Gastrocnemius medialis (tissue), 4 donors: ENCODE measurements around the gene LAMA4. TPM values are rescaled to one million over a fixed set of nuclear protein-coding genes. Genes with fewer than 3 reads are reported as not detected.

Experiments used
- ATAC-seq, 2 donors: fragments of 150-250 bp; one replicate each; pipeline ENCODE4 v1.9.1; 2016
- DNase-seq, 2 donors: peaks; one replicate each; pipeline ENCODE4 v3.0.0-alpha.2; 2019
- H3K27ac ChIP-seq, 4 donors: fragments of 200-600 bp; sonication (generic); 1 replicate in 1 of 4; 2 replicates in 3 of 4; pipeline ENCODE4 v1.5.1; 2016 to 2018; ENCODE audit warnings: mild to moderate bottlenecking in 2 of 4, moderate library complexity in 1 of 4
- H3K27me3 ChIP-seq, 3 donors: fragments of 200-600 bp; sonication (generic) in 2 of 3; 1 replicate in 1 of 3; 2 replicates in 2 of 3; pipeline versions ENCODE4 v1.5.1 to v1.6.0; 2016 to 2019; ENCODE audit warnings: mild to moderate bottlenecking in 1 of 3, moderate library complexity in 1 of 3
- H3K36me3 ChIP-seq, 2 donors: fragments of 200-600 bp; sonication (generic) in 1 of 2; one replicate each; pipeline ENCODE4 v1.5.1; 2017 to 2018
- H3K4me1 ChIP-seq, 2 donors: fragments of 200-600 bp; sonication (generic) in 1 of 2; one replicate each; pipeline ENCODE4 v1.5.1; 2016 to 2017; ENCODE audit warnings: mild to moderate bottlenecking in 2 of 2
- H3K4me3 ChIP-seq, 4 donors: fragments of 200-600 bp; sonication (generic) in 3 of 4; 1 replicate in 1 of 4; 2 replicates in 3 of 4; pipeline ENCODE4 v1.5.1; 2016 to 2019; ENCODE audit warnings: mild to moderate bottlenecking in 2 of 4
- H3K9me3 ChIP-seq, 3 donors: fragments of 200-600 bp; sonication (generic) in 2 of 3; 1 replicate in 1 of 3; 2 replicates in 2 of 3; pipeline ENCODE4 v1.5.1; 2016 to 2019
- CTCF ChIP-seq, 5 experiments: fragments of 450-650 bp in 3 of 5; fragments of 200-600 bp in 2 of 5; sonication (generic) in 2 of 5; IDR thresholded peaks in 4 of 5; conservative IDR thresholded peaks in 1 of 5; 1 replicate in 4 of 5; 2 replicates in 1 of 5; pipeline ENCODE4 v1.5.1; 2016 to 2019; ENCODE audit warnings: antibody characterized with exemption in 5 of 5, mild to moderate bottlenecking in 3 of 5, moderate library complexity in 3 of 5
- POLR2A ChIP-seq, 2 donors: fragments of 450-650 bp; IDR thresholded peaks; one replicate each; pipeline ENCODE4 v1.6.1; 2017; ENCODE audit warnings: antibody characterized with exemption in 2 of 2, mild to moderate bottlenecking in 2 of 2, moderate library complexity in 2 of 2
- in situ Hi-C, 4 donors: fragments of 200-750 bp; cut with MboI; loops; one replicate each; pipeline versions ENCODE4 v1.15.0 to v1.8.0; 2017; ENCODE audit warnings: low sequenced_read_pairs in 4 of 4
- intact Hi-C: fragments of 100-400 bp; cut with DNase I; formaldehyde crosslinking; loops from one replicate; pipeline ENCODE4 v1.15.1; 2023; ENCODE audit warnings: low total_unique reads
- total RNA-seq, 4 donors: library from RNA; depleted of rRNA; stranded (reverse); fragments of >200 nt; gene quantifications; one replicate each; pipeline versions ENCODE4 v1.1.0 to v1.2.3, GENCODE V29; 2016

The LAMA4 gene
- total RNA-seq, 4 donors from 2014 or later = 4.4 to 19.1 (median 7.4) TPM

GRCh38 chr6:112100561-112100960, 153.8 kb downstream of the LAMA4 start:
- intact Hi-C loops (no loop called here), in situ Hi-C loops (no loop called here)

GRCh38 chr6:112096901-112097300, 157.5 kb downstream of the LAMA4 start:
- Histone ChIP-seq H3K36me3 (no peaks in the 10 kb centered on the region), H3K27ac (no peak overlapping the region), H3K9me3 (no peaks in the 10 kb centered on the region), H3K27me3 (no peaks in the 10 kb centered on the region), H3K4me1 (no peaks in the 10 kb centered on the region), H3K4me3 (no peak overlapping the region)
- in situ Hi-C loops = no loop called here
- no peak for TF ChIP-seq CTCF (IDR thresholded peaks at IDR 0.05 in 4 of 5, conservative IDR thresholded peaks at IDR 0.05 in 1 of 5)
- TF ChIP-seq POLR2A (IDR thresholded peaks at IDR 0.05) = no peak
- ATAC-seq (no peak), DNase-seq (no peak)
- intact Hi-C loops = no loop called here

More at GRCh38 chr6:112100561-112100960, 153.8 kb downstream of the LAMA4 start:
- ATAC-seq (no peak), DNase-seq (no peak)
- TF ChIP-seq POLR2A (IDR thresholded peaks at IDR 0.05) (no peak), CTCF (IDR thresholded peaks at IDR 0.05 in 4 of 5, conservative IDR thresholded peaks at IDR 0.05 in 1 of 5) (no peak)
- H3K4me3 ChIP-seq = no peak overlapping the region
- no peaks in the 10 kb centered on the region for H3K4me1 ChIP-seq
- H3K27ac ChIP-seq = no peak overlapping the region
- H3K9me3 ChIP-seq = no peaks in the 10 kb centered on the region
- no peaks in the 10 kb centered on the region for H3K36me3 ChIP-seq
- H3K27me3 ChIP-seq = no peaks in the 10 kb centered on the region

- Histone ChIP-seq H3K27me3 (no peaks in the 10 kb centered on the region), H3K9me3 (no peaks in the 10 kb centered on the region), H3K4me3 (peak overlapping the region; percentile 79 to 86 (median 82)), H3K27ac (peak overlapping the region; percentile 81 to 89 (median 86)), H3K4me1 (peaks cover 13 to 19% of the 10 kb centered on the region in 2 donors), H3K36me3 (peaks cover 0 to 9% of the 10 kb centered on the region in 2 donors)
- no peak for TF ChIP-seq CTCF (IDR thresholded peaks at IDR 0.05 in 4 of 5, conservative IDR thresholded peaks at IDR 0.05 in 1 of 5)
- TF ChIP-seq POLR2A (IDR thresholded peaks at IDR 0.05) = no peak
- in situ Hi-C loops (no loop called here), intact Hi-C loops (no loop called here)
- no peak for ATAC-seq
- no peak for DNase-seq
Measured at GRCh38 chr6:112087916-112088315, 166.5 kb downstream of the LAMA4 start.

GRCh38 chr6:112087136-112087911, 167.0 kb downstream of the LAMA4 start, which contains the start of the genes FAM229B and TUBE1:
Gene FAM229B (plus strand): TSS chr6:112087591. CDS start chr6:112099284, 11,693 bp downstream.
Gene TUBE1 (minus strand): TSS chr6:112087482. CDS start chr6:112087434, 48 bp downstream.
- DNase-seq = peak; percentile 87 to 90
- ATAC-seq = peak; percentile 98 to 99
- Histone ChIP-seq H3K4me3 (peak within 1 kb of the TSS; percentile 79 to 86 (median 82)), H3K27ac (peak within 1 kb of the TSS; percentile 81 to 89 (median 86)), H3K4me1 (peaks cover 13 to 19% of the 10 kb centered on the region in 2 donors), H3K27me3 (no peaks in the 10 kb centered on the region), H3K36me3 (peaks cover 0 to 9% of the 10 kb centered on the region in 2 donors), H3K9me3 (no peaks in the 10 kb centered on the region)
- TF ChIP-seq POLR2A (IDR thresholded peaks at IDR 0.05) (peak; percentile 66 to 74), CTCF (IDR thresholded peaks at IDR 0.05 in 4 of 5, conservative IDR thresholded peaks at IDR 0.05 in 1 of 5) (peak in 1 of 5 experiments; percentile 28)
- in situ Hi-C loops = no loop called here
- intact Hi-C loops = no loop called here
